Adrenal gland (tissue), 12 donors: ENCODE results near the gene VWA1. TPM values are rescaled to one million over a fixed set of nuclear protein-coding genes. Genes with fewer than 3 reads are reported as not detected.

Experiments
- DNase-seq, 7 donors: peaks; one replicate each; pipeline ENCODE4 v3.0.0-alpha.2; 2019 to 2020
- H3K27ac ChIP-seq, 5 donors: fragments of 200-600 bp; sonication (generic) in 4 of 5; 1 replicate in 3 of 5; 2 replicates in 2 of 5; pipeline versions ENCODE4 v1.5.1 to v1.8.0; 2016 to 2020; ENCODE audit warnings: mild to moderate bottlenecking in 1 of 5
- H3K27me3 ChIP-seq: fragments of 200-600 bp; 2 replicates; pipeline ENCODE4 v1.8.0; 2021
- H3K36me3 ChIP-seq, 2 donors: fragments of 200-600 bp; replicated peaks in 1 of 2; 1 replicate in 1 of 2; 2 replicates in 1 of 2; pipeline versions ENCODE4 v1.5.1 to v1.8.0; 2018 to 2022
- H3K4me1 ChIP-seq, 2 donors: fragments of 200-600 bp; replicated peaks in 1 of 2; 1 replicate in 1 of 2; 2 replicates in 1 of 2; pipeline versions ENCODE4 v1.5.1 to v1.8.0; 2018 to 2021
- H3K4me3 ChIP-seq, 4 donors: fragments of 200-600 bp; sonication (generic) in 3 of 4; one replicate each; pipeline ENCODE4 v1.5.1; 2016 to 2018
- H3K9me3 ChIP-seq, 3 donors: fragments of 200-600 bp; sonication (generic) in 1 of 3; replicated peaks in 1 of 3; 1 replicate in 2 of 3; 2 replicates in 1 of 3; pipeline versions ENCODE4 v1.5.1 to v1.8.0; 2016 to 2021
- CTCF ChIP-seq, 6 experiments: fragments of 450-650 bp in 4 of 6; fragments of 200-600 bp in 2 of 6; sonication (generic) in 1 of 6; IDR thresholded peaks; 1 replicate in 5 of 6; 2 replicates in 1 of 6; pipeline versions ENCODE4 v1.5.1 to v1.8.0; 2016 to 2021; ENCODE audit warnings: antibody characterized with exemption in 6 of 6, mild to moderate bottlenecking in 2 of 6, moderate library complexity in 1 of 6
- POLR2A ChIP-seq, 2 donors: fragments of 450-650 bp; IDR thresholded peaks; one replicate each; pipeline ENCODE4 v1.6.1; 2017; ENCODE audit warnings: antibody characterized with exemption in 2 of 2, mild to moderate bottlenecking in 2 of 2, moderate library complexity in 1 of 2
- WGBS, 4 donors: extraction: QIAGEN DNeasy Blood & Tissue Kit in 2 of 4; methylation state at CpG; one replicate each; pipeline versions ENCODE4 v1.1.5 to v1.1.7; 2013 to 2017; 5-methylcytosine and 5-hydroxymethylcytosine counted together
- intact Hi-C, 2 donors: fragments of 100-400 bp; cut with DNase I; formaldehyde crosslinking; loops; one replicate each; pipeline versions ENCODE4 v1.14.1 to v1.15.0; 2022 to 2023
- polyA plus RNA-seq, 3 donors: library from polyadenylated mRNA; stranded (reverse); fragments of 200-250 nt in 2 of 3; fragments of 350-450 nt in 1 of 3; fragmentation: Illumina TruSeq in 1 of 3; extraction: RNeasy Lipid Tissue Mini Kit (QIAGEN cat#74804) in 1 of 3; gene quantifications; one replicate each; pipeline ENCODE4 v1.2.3, GENCODE V29; 2013 to 2014
- total RNA-seq, 9 donors: library from RNA; depleted of rRNA in 4 of 9; stranded (reverse); fragments of >200 nt in 4 of 9; fragments of 120-200 nt in 1 of 9; fragmentation: NEBNext Ultra II Directional in 1 of 9; extraction: Animal tissue kit (Norgen Biotek cat#: 25700) in 1 of 9; gene quantifications; one replicate each; pipeline versions ENCODE4 v1.1.0 to v1.2.4, GENCODE V29; 2013 to 2023
- donor health status: healthy with polysubstance abuse.
- donor health status: Bipolar disorder and iron deficiency.
- donor health status: DM: yes; HTN: yes; CAD: no.
- donor health status: DM: no; HTN: no; CAD: no.
- donor health status: DM: no; HTN: no; CAD: no.
- donor health status: DM: yes; HTN: yes; CAD: no.

Gene VWA1
- total and polyA plus RNA-seq, 12 donors = 0.99 to 49.0 (median 29.3) TPM

GRCh38 chr1:1398677-1399186, 36.8 kb upstream of the VWA1 start:
- Histone ChIP-seq H3K36me3 (peaks cover 0 to 75% of the 10 kb centered on the region in 2 donors), H3K27me3 (no peaks in the 10 kb centered on the region), H3K4me3 (peak overlapping the region; percentile 32 to 88 (median 50)), H3K27ac (peak overlapping the region in 4 of 5 donors; percentile 69 to 86 (median 78)), H3K4me1 (peaks cover 19 to 26% of the 10 kb centered on the region in 2 donors), H3K9me3 (no peaks in the 10 kb centered on the region)
- 0 to 2% (median 1%) methylated on average over 1 to 54 of the region's 54 CpGs for WGBS, 4 donors
- no peak for DNase-seq
- intact Hi-C loops = no loop called here
- TF ChIP-seq POLR2A (IDR thresholded peaks at IDR 0.05) (no peak), CTCF (IDR thresholded peaks at IDR 0.05) (no peak)

- peak within 1 kb of the TSS; percentile 60 to 96 (median 81) for H3K4me3 ChIP-seq
- H3K27me3 ChIP-seq = no peaks in the 10 kb centered on the region
- H3K4me1 ChIP-seq = peaks cover 19 to 26% of the 10 kb centered on the region in 2 donors
- DNase-seq = peak; percentile 99
- H3K36me3 ChIP-seq = peaks cover 0 to 75% of the 10 kb centered on the region in 2 donors
- TF ChIP-seq CTCF (IDR thresholded peaks at IDR 0.05) = peak; percentile 47 to 86 (median 70)
- peak in 1 of 2 donors; percentile 70 for TF ChIP-seq POLR2A (IDR thresholded peaks at IDR 0.05)
- intact Hi-C loops = no loop called here
- no peaks in the 10 kb centered on the region for H3K9me3 ChIP-seq
- peak within 1 kb of the TSS; percentile 48 to 86 (median 81) for H3K27ac ChIP-seq
- WGBS, 4 donors = 0 to 1% (median 0%) methylated on average over 14 to 86 of the region's 86 CpGs
These were observed 36.2 kb upstream of the VWA1 start, which contains the start of gene CCNL2 for GRCh38 chr1:1399187-1399871. Gene CCNL2 (minus strand): TSS chr1:1399335. CDS start chr1:1399306, 29 bp downstream.

GRCh38 chr1:1399872-1400575, 35.5 kb upstream of the VWA1 start:
- Histone ChIP-seq H3K36me3 (peaks cover 0 to 75% of the 10 kb centered on the region in 2 donors), H3K27ac (peak overlapping the region; percentile 48 to 86 (median 76)), H3K9me3 (no peaks in the 10 kb centered on the region), H3K27me3 (no peaks in the 10 kb centered on the region), H3K4me1 (peaks cover 19 to 26% of the 10 kb centered on the region in 2 donors), H3K4me3 (peak overlapping the region; percentile 60 to 96 (median 81))
- TF ChIP-seq CTCF (IDR thresholded peaks at IDR 0.05) (no peak), POLR2A (IDR thresholded peaks at IDR 0.05) (no peak)
- DNase-seq = peak in 4 of 7 donors; percentile 37 to 71 (median 47)
- WGBS, 4 donors = 4 to 7% (median 5%) methylated on average over 16 to 34 of the region's 34 CpGs
- intact Hi-C loops = no loop called here
